ENCODE data around the gene COL24A1. TPM values are rescaled to one million over a fixed set of nuclear protein-coding genes. Genes with fewer than 3 reads are reported as not detected.
A peak's percentile ranks its signal among the peaks of the same experiment; 100 is the strongest.

Gene COL24A1
- total and polyA plus RNA-seq, 2 of the 13 experiments (the other 11 are each of a cell fraction or from before 2014, with no cell fraction given), result 0.04 to 0.13 TPM

- H3K36me3 ChIP-seq (replicated peaks in 1 of 2; ENCODE audit: control insufficient read depth in 1 of 2, insufficient read depth in 2 of 2, low read length in 2 of 2), result peaks cover 7 to 23% of the 10 kb centered on the region in 2 experiments
- H3K27ac ChIP-seq (ENCODE audit: extremely low read length, insufficient read depth, low read length), result peak overlapping the region; percentile 98
- H3K4me3 ChIP-seq (replicated peaks in 1 of 3; ENCODE audit: insufficient read depth in 1 of 3, low read depth in 2 of 3, low read length in 3 of 3), result peak overlapping the region in 2 of 3 experiments; percentile 23 to 30; a peak in 1 of 6 replicates
- peaks cover 33% of the 10 kb centered on the region for H3K4me1 ChIP-seq (ENCODE audit: insufficient read depth, low read length)
- H3K9me3 ChIP-seq (ENCODE audit: low read length), result no peaks in the 10 kb centered on the region
- no peak overlapping the region for H2AFZ ChIP-seq (ENCODE audit: low read length)
- H3K9ac ChIP-seq (ENCODE audit: insufficient read depth, low read depth, low read length), result peak overlapping the region; percentile 74
- ChIA-PET POLR2A (interaction anchor here (1.0 to 1.3 kb wide), 4 partner anchors 27 to 100 kb away, joined by 3 to 5 read pairs (median 4); partner anchors contain the start of gene ZNHIT6), CTCF (ENCODE audit: low intra/inter-chr PET ratio, low total read pairs) (no interaction called here)
- H3K4me2 ChIP-seq (ENCODE audit: low read depth, low read length), result peak overlapping the region; percentile 61; the same call in 1 of the 2 replicates
- intact Hi-C loops (cut with micrococcal nuclease; ENCODE audit: unreplicated experiment) (loop anchor here (1.0 to 2.0 kb wide), 2 partner anchors 27 to 100 kb away; partner anchors contain the start of genes CCN1 and ZNHIT6), in situ Hi-C loops (cut with HindIII; ENCODE audit: extremely low pct_ligation_motif_present, low pct_unique_long_range_greater_than_20kb) (loop anchor here (10.0 kb wide), 1 partner anchor 96 kb away; the partner anchor contains the start of gene CCN1)
- 9% methylated on average over 2 of the region's 2 CpGs for WGBS (ENCODE audit: low lambda C conversion rate)
- peaks cover 8% of the 10 kb centered on the region for H3K79me2 ChIP-seq (ENCODE audit: insufficient read depth, low read length)
- H3K27me3 ChIP-seq (ENCODE audit: control insufficient read depth in 1 of 2, insufficient read depth in 2 of 2, low read length in 2 of 2), result no peaks in the 10 kb centered on the region
- ATAC-seq (peak; percentile 100), DNase-seq (ENCODE audit: low spot score) (peak; percentile 97), FAIRE-seq (peak; percentile 83)
- no TSS peak for BruUV-seq (replicated peaks)
- no peaks in the 10 kb centered on the region for H4K20me1 ChIP-seq (ENCODE audit: insufficient read depth, low read length)
- TF ChIP-seq POGK (CRISPR knock-in tag; conservative IDR thresholded peaks at IDR 0.05), result no peak
- no peak for TF ChIP-seq HNRNPK (IDR thresholded peaks at IDR 0.05; ENCODE audit: low read depth, low read length, poor library complexity, severe bottlenecking)
- no peak for TF ChIP-seq ZNF513 (CRISPR knock-in tag; conservative IDR thresholded peaks at IDR 0.05)
- TF ChIP-seq SP140L (CRISPR knock-in tag; IDR thresholded peaks at IDR 0.05; ENCODE audit: borderline replicate concordance), result no peak
- peak; percentile 81 for TF ChIP-seq ELF3 (CRISPR knock-in tag; IDR thresholded peaks at IDR 0.05)
- no peak for TF ChIP-seq ZNF737 (CRISPR knock-in tag; IDR thresholded peaks at IDR 0.05; ENCODE audit: borderline replicate concordance)
- TF ChIP-seq SMAD9 (CRISPR knock-in tag; IDR thresholded peaks at IDR 0.05), result no peak
- TF ChIP-seq SKI (IDR thresholded peaks at IDR 0.05; ENCODE audit: partially characterized antibody), result peak; percentile 69
- no peak for TF ChIP-seq MED8 (CRISPR knock-in tag; IDR thresholded peaks at IDR 0.05; ENCODE audit: insufficient replicate concordance)
- no peak for TF ChIP-seq TP53 (CRISPR knock-in tag; conservative IDR thresholded peaks at IDR 0.05)
- TF ChIP-seq DMTF1 (CRISPR knock-in tag; IDR thresholded peaks at IDR 0.05), result no peak
- TF ChIP-seq FOXA3 (CRISPR knock-in tag; IDR thresholded peaks at IDR 0.05), result peak; percentile 60; the same call in 1 of the 2 replicates
- no peak for TF ChIP-seq NPAS2 (CRISPR knock-in tag; IDR thresholded peaks at IDR 0.05; ENCODE audit: borderline replicate concordance)
- TF ChIP-seq ERF (CRISPR knock-in tag; IDR thresholded peaks at IDR 0.05), result 0 out of 2 replicates have a peak, but pooled peaks have one; percentile 39
- no peak for TF ChIP-seq PLRG1 (conservative IDR thresholded peaks at IDR 0.05)
- no peak for TF ChIP-seq KAT8 (CRISPR knock-in tag; IDR thresholded peaks at IDR 0.05)
- no peak for TF ChIP-seq HNRNPLL (IDR thresholded peaks at IDR 0.05; ENCODE audit: low read depth, low read length, poor library complexity, severe bottlenecking)
- peak; percentile 59; the same call in 1 of the 2 replicates for TF ChIP-seq SALL1 (CRISPR knock-in tag; IDR thresholded peaks at IDR 0.05)
- no peak for TF ChIP-seq IRF1 (CRISPR knock-in tag; IDR thresholded peaks at IDR 0.05; ENCODE audit: low read depth)
Measured at GRCh38 chr1:85681087-85681486, 475.5 kb downstream of the COL24A1 start.
